GM23248 (cell line): Measurements from ENCODE around the gene PTPRU. TPM values are rescaled to one million over a fixed set of nuclear protein-coding genes. Genes with fewer than 3 reads are reported as not detected.

Experiments used
- DNase-seq: peaks from one replicate; pipeline ENCODE4 v3.0.0-alpha.2; 2015
- H2AFZ ChIP-seq: fragments of 200-600 bp; sonication (generic); 2 replicates; pipeline ENCODE4 v1.6.1; 2016; ENCODE audit warnings: antibody characterized with exemption
- H3F3A ChIP-seq: fragments of 200-600 bp; sonication (generic); 2 replicates; pipeline ENCODE4 v1.6.1; 2016; ENCODE audit warnings: mild to moderate bottlenecking, antibody characterized with exemption, mixed run types; ENCODE audit not compliant: insufficient read depth
- H3K27ac ChIP-seq: fragments of 200-600 bp; sonication (generic); 2 replicates; pipeline ENCODE4 v1.5.1; 2016; ENCODE audit warnings: mild to moderate bottlenecking
- H3K27me3 ChIP-seq: fragments of 200-600 bp; sonication (generic); replicated peaks from 2 replicates; pipeline ENCODE4 v1.6.1; 2016; ENCODE audit warnings: mild to moderate bottlenecking; ENCODE audit not compliant: insufficient read depth
- H3K36me3 ChIP-seq: fragments of 200-600 bp; sonication (generic); 2 replicates; pipeline ENCODE4 v1.6.1; 2016; ENCODE audit warnings: low read depth, mild to moderate bottlenecking
- H3K4me1 ChIP-seq: fragments of 200-600 bp; sonication (generic); 2 replicates; pipeline ENCODE4 v1.6.1; 2016; ENCODE audit warnings: mild to moderate bottlenecking; ENCODE audit not compliant: insufficient read depth
- H3K4me2 ChIP-seq: fragments of 200-600 bp; sonication (generic); one replicate; pipeline ENCODE4 v1.6.1; 2016; ENCODE audit warnings: mild to moderate bottlenecking; ENCODE audit not compliant: unreplicated experiment
- H3K4me3 ChIP-seq: fragments of 200-600 bp; sonication (generic); 2 replicates; pipeline ENCODE4 v1.5.1; 2016; ENCODE audit warnings: mild to moderate bottlenecking
- H3K79me2 ChIP-seq: fragments of 200-600 bp; sonication (generic); 2 replicates; pipeline ENCODE4 v1.6.1; 2016; ENCODE audit warnings: mild to moderate bottlenecking; ENCODE audit not compliant: insufficient read depth
- H3K9ac ChIP-seq: fragments of 200-600 bp; sonication (generic); 2 replicates; pipeline ENCODE4 v1.6.1; 2016; ENCODE audit warnings: mild to moderate bottlenecking
- H3K9me2 ChIP-seq: fragments of 200-600 bp; sonication (generic); 2 replicates; pipeline ENCODE4 v1.6.1; 2016; ENCODE audit warnings: mixed run types, mild to moderate bottlenecking, moderate library complexity; ENCODE audit not compliant: insufficient read depth
- H3K9me3 ChIP-seq: fragments of 200-600 bp; sonication (generic); one replicate; pipeline ENCODE4 v1.6.1; 2017; ENCODE audit warnings: low read depth
- H4K20me1 ChIP-seq: fragments of 200-600 bp; sonication (generic); 2 replicates; pipeline ENCODE4 v1.6.0; 2016; ENCODE audit not compliant: insufficient read depth
- EZH2 ChIP-seq: fragments of 200-600 bp; sonication (generic); IDR thresholded peaks from 2 replicates; pipeline ENCODE4 v1.6.1; 2018; ENCODE audit warnings: antibody characterized with exemption, mild to moderate bottlenecking; ENCODE audit not compliant: insufficient read depth, poor library complexity, severe bottlenecking
- EZH2phosphoT487 ChIP-seq: fragments of 200-600 bp; sonication (generic); IDR thresholded peaks from 2 replicates; pipeline ENCODE4 v1.6.1; 2018; ENCODE audit warnings: antibody characterized with exemption, moderate library complexity, mild to moderate bottlenecking, low read depth; ENCODE audit not compliant: insufficient read depth
- WGBS, 2 experiments: methylation state at CpG; one replicate each; pipeline ENCODE4 v1.1.6; 2015 to 2017; ENCODE audit warnings: low lambda C conversion rate in 2 of 2, low coverage in 1 of 2; ENCODE audit errors: missing lambda C conversion rate in 2 of 2; 5-methylcytosine and 5-hydroxymethylcytosine counted together
- in situ Hi-C: fragments of 300-500 bp; cut with MboI; formaldehyde crosslinking; loops from 2 replicates; pipeline ENCODE4 v1.15.0; 2020
- polyA plus RNA-seq: library from polyadenylated mRNA; unstranded; fragments of >200 nt; fragmentation: Nextera tagmentation; extraction: Ambion mirVana; gene quantifications from 2 replicates; pipeline ENCODE4 v1.2.1, GENCODE V29; 2016
- total RNA-seq: library from RNA; depleted of rRNA; stranded (reverse); fragments of >200 nt; shearing (Covaris generic); gene quantifications from 2 replicates; pipeline ENCODE4 v1.2.3, GENCODE V29; 2014

PTPRU gene
- total and polyA plus RNA-seq, 2 experiments from 2014 or later: 6.2 to 16.8 TPM

DNA sequence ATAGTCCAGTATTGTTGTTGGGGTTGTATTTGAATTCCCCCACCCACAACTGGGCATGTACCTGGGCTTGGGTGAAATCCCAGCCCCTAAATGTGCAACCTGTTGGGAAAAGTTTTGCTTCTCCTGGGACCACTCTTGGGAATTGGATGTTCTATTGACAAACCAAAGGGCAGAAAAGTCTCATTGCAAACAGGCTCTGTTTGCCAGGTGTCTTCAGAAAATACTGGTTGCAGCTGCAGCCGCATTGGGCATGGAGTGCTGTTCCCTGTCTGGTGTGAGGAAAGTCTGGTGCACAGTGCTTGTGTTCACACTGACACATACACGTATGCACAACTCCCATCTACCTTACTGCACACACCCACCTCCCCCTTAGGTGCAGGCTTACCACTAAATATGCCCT is 12.1 kb downstream of the PTPRU start:
- 87 to 100% methylated on average over 2 of the region's 2 CpGs for WGBS, 2 experiments

DNA sequence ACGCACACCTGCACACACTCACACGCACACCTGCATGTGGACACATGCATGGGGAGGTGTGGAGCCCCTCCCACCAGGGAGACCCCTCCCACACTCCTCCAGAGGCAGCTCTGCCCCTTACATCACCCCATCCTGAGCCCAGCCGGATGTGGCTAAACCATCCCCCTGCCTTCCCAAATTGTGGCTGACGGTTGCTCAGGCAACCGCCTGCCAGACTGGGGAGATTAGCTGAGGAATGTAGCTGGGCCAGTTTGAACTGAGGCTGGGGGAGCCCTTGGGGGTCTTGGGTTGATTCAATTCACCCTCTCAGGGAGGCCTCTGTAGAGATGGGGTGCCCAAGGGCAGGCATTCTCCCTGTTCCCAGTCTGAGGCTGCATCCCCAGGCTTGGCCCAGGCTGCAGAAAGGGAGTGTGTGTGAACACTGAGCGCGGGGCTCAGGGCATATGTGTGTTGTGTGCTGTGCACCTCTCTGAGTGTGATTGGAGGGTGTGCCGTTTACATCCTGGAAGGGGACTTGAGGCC is 12.9 kb downstream of the PTPRU start:
- Histone ChIP-seq H2AFZ (no peak overlapping the region), H3K9ac (no peak overlapping the region), H4K20me1 (no peaks in the 10 kb centered on the region), H3K27ac (no peak overlapping the region), H3K9me3 (no peaks in the 10 kb centered on the region), H3K79me2 (no peaks in the 10 kb centered on the region), H3K27me3 (no peaks in the 10 kb centered on the region), H3K4me1 (no peaks in the 10 kb centered on the region), H3K4me3 (no peak overlapping the region), H3K36me3 (no peaks in the 10 kb centered on the region), H3K4me2 (no peak overlapping the region), H3K9me2 (no peaks in the 10 kb centered on the region), H3F3A (no peaks in the 10 kb centered on the region)
- TF ChIP-seq EZH2phosphoT487: no peak
- TF ChIP-seq EZH2: no peak
- WGBS, 2 experiments: 82 to 83% methylated on average over 8 of the region's 8 CpGs
- in situ Hi-C loops: loop anchor here (10.0 to 25.0 kb wide), 3 partner anchors 438 to 1463 kb away; partner anchors contain the start of gene MATN1
- no peak for DNase-seq

More for the DNA sequence above, 12.1 kb downstream of the PTPRU start:
- Histone ChIP-seq H3K4me1 (no peaks in the 10 kb centered on the region), H4K20me1 (no peaks in the 10 kb centered on the region), H2AFZ (no peak overlapping the region), H3K4me2 (no peak overlapping the region), H3K4me3 (no peak overlapping the region), H3K9me2 (no peaks in the 10 kb centered on the region), H3F3A (no peaks in the 10 kb centered on the region), H3K9ac (no peak overlapping the region), H3K79me2 (no peaks in the 10 kb centered on the region), H3K36me3 (no peaks in the 10 kb centered on the region), H3K9me3 (no peaks in the 10 kb centered on the region), H3K27ac (no peak overlapping the region), H3K27me3 (no peaks in the 10 kb centered on the region)
- TF ChIP-seq EZH2: no peak
- no peak for TF ChIP-seq EZH2phosphoT487
- in situ Hi-C loops: loop anchor here (10.0 to 25.0 kb wide), 3 partner anchors 439 to 1464 kb away; partner anchors contain the start of gene MATN1
- DNase-seq: no peak

DNA sequence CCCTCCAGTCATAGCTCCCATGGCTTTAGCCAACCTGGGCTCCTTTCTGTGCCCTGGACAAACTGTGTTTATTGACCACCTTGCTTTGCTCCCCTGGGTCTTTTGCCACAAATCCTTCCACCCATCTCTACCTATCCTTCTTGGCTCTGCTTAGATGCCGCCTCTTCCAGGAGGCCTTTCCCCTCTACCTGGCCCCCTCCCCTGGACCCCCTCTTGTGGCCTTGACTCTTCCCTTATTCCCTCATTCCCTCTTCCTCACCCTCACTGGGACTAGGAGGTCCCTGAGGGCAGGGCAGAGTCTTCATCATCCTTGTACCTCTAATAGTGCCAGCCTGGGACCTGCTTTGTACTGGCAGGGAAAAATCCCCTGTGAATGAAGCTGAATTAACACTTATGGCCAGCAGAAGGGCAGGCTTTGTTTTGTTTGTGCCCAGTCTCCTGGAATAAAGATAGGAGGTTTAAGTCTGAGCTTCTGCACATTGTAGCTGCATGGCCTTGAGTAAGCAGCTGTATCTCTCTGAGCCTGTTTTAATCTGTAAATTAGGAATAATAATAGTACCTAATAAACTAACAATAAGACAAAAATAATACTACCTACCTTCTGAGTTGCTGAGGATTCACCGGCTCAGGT is 13.7 kb downstream of the PTPRU start:
- H3K27ac ChIP-seq: no peak overlapping the region
- DNase-seq: no peak
- WGBS, 2 experiments: 80 to 95% methylated on average over 2 of the region's 2 CpGs
- H3K79me2 ChIP-seq: no peaks in the 10 kb centered on the region
- in situ Hi-C loops: loop anchor here (10.0 to 25.0 kb wide), 3 partner anchors 437 to 1462 kb away; partner anchors contain the start of gene MATN1
- no peak overlapping the region for H2AFZ ChIP-seq
- no peaks in the 10 kb centered on the region for H3K27me3 ChIP-seq
- H4K20me1 ChIP-seq: no peaks in the 10 kb centered on the region
- H3K9me2 ChIP-seq: no peaks in the 10 kb centered on the region
- no peaks in the 10 kb centered on the region for H3K9me3 ChIP-seq
- H3F3A ChIP-seq: no peaks in the 10 kb centered on the region
- H3K4me1 ChIP-seq: no peaks in the 10 kb centered on the region
- H3K36me3 ChIP-seq: no peaks in the 10 kb centered on the region
- H3K4me3 ChIP-seq: no peak overlapping the region
- TF ChIP-seq EZH2phosphoT487 (no peak), EZH2 (no peak)
- no peak overlapping the region for H3K9ac ChIP-seq
- H3K4me2 ChIP-seq: no peak overlapping the region

DNA sequence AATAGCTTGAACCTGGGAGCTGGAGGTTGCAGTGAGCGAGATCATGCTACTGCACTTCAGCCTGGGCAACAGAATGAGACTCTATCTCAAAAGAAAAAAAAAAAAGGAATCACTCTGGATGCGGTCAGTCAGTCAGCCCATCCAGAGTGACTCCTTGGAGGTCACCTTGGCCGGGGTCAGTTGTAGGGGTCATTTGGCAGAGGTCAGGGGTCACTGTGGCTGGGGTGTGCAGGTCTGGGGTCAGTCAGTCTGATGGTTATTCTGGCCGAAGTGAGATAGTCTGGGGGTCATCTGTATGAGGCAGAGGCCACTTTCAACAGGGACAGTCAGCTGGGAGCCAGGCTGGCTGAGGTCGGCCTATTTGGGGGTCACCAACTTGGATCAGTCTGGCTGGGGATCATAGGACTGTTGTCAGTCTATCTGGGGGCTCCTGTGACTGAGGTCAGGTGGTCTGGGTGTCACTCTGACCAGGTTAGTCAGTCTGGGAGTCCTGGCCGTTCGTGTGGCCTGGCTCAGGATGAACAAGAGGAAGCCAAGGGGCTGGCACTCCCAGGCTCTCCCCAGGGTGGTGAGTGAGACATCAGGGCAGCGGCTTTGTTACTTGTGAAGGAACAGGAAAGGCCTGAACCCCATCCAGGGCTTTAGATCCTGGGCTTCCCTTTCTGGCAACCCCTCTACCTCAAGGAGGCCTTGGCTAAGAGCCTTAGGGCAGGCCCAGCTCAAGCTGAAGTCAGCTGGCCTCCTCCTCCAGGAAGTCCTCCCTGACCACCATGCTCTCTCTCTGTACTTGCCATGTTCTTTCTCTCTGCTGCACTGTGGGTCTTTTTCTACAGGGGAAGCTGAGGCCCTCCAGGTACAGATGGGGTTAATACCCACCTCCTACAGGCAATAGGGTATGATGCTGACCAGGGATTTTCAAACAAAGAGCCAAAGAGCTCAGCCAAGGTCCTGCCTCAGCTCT is 15.1 kb downstream of the PTPRU start:
- no peak overlapping the region for H3K4me2 ChIP-seq
- H3K4me1 ChIP-seq: no peaks in the 10 kb centered on the region
- in situ Hi-C loops: no loop called here
- H3K36me3 ChIP-seq: no peaks in the 10 kb centered on the region
- TF ChIP-seq EZH2 (no peak), EZH2phosphoT487 (no peak)
- H4K20me1 ChIP-seq: no peaks in the 10 kb centered on the region
- H3K79me2 ChIP-seq: no peaks in the 10 kb centered on the region
- no peak overlapping the region for H2AFZ ChIP-seq
- WGBS, 2 experiments: 79 to 81% methylated on average over 8 of the region's 8 CpGs
- no peak overlapping the region for H3K9ac ChIP-seq
- no peaks in the 10 kb centered on the region for H3K9me3 ChIP-seq
- no peak for DNase-seq
- no peak overlapping the region for H3K27ac ChIP-seq
- no peaks in the 10 kb centered on the region for H3K9me2 ChIP-seq
- H3K27me3 ChIP-seq: no peaks in the 10 kb centered on the region
- no peak overlapping the region for H3K4me3 ChIP-seq
- H3F3A ChIP-seq: no peaks in the 10 kb centered on the region
